ENCODE measurements around the gene TRPV2.

- no peak for TF ChIP-seq CTCF (IDR thresholded peaks at IDR 0.05; ENCODE audit: borderline replicate concordance, extremely low read depth, low read length, poor library complexity, severe bottlenecking)
- TF ChIP-seq EZH2 (IDR thresholded peaks at IDR 0.05; ENCODE audit: borderline replicate concordance, low read depth, low read length, severe bottlenecking), result no peak
Measured at GRCh38 chr17:16478649-16479048, 63.3 kb downstream of the TRPV2 start.
